SJSA1 (cell line): ENCODE data around the gene CTAGE1. TPM values are rescaled to one million over a fixed set of nuclear protein-coding genes. Genes with fewer than 3 reads are reported as not detected.
"Not testable (repeated sequence)": the region's sequence is repeated elsewhere in the genome, so short reads cannot be mapped to it uniquely, and the experiment has no call there.

Experiments used
- DNase-seq, 2 experiments: peaks; one replicate each; pipeline ENCODE4 v3.0.0-alpha.2; 2015 to 2020; ENCODE audit warnings: low spot score in 2 of 2, low read depth in 1 of 2
- H3K27ac ChIP-seq: fragments of 250-450 bp; sonication (Bioruptor Pico); 2 replicates; pipeline ENCODE4 v1.5.1; 2020; ENCODE audit warnings: mild to moderate bottlenecking, moderate library complexity
- H3K27me3 ChIP-seq: fragments of 250-450 bp; sonication (Bioruptor Pico); replicated peaks from 2 replicates; pipeline ENCODE4 v1.5.1; 2020; ENCODE audit warnings: mild to moderate bottlenecking, moderate library complexity
- H3K36me3 ChIP-seq: fragments of 250-450 bp; sonication (Bioruptor Pico); 2 replicates; pipeline ENCODE4 v1.5.1; 2020; ENCODE audit warnings: mild to moderate bottlenecking
- H3K4me1 ChIP-seq: fragments of 250-450 bp; sonication (Bioruptor Pico); replicated peaks from 2 replicates; pipeline ENCODE4 v1.6.1; 2021; ENCODE audit warnings: mild to moderate bottlenecking
- H3K4me3 ChIP-seq: fragments of 250-450 bp; sonication (Bioruptor Pico); 2 replicates; pipeline ENCODE4 v1.5.1; 2020; ENCODE audit warnings: mild to moderate bottlenecking
- H3K9me3 ChIP-seq: fragments of 250-450 bp; sonication (Bioruptor Pico); replicated peaks from 2 replicates; pipeline ENCODE4 v1.5.1; 2020; ENCODE audit warnings: mild to moderate bottlenecking
- total RNA-seq: library from RNA; depleted of rRNA; stranded (reverse); fragments of >200 nt; shearing (Covaris generic); gene quantifications from 2 replicates; pipeline ENCODE4 v1.2.3, GENCODE V29; 2014; rRNA removed

CTAGE1 gene
- 0.11 TPM in 1 of 2 replicates, not detected in the other for total RNA-seq

GRCh38 chr18:22417496-22418188 lies at the start of gene CTAGE1:
CTAGE1 (minus strand) TSS chr18:22417915; CDS start chr18:22417811, 104 bp downstream.
- Histone ChIP-seq H3K27ac (peak within 1 kb of the TSS; percentile 52), H3K4me3 (no peak within 1 kb of the TSS), H3K4me1 (peaks cover 10% of the 10 kb centered on the region), H3K36me3 (no peaks in the 10 kb centered on the region), H3K9me3 (no peaks in the 10 kb centered on the region), H3K27me3 (no peaks in the 10 kb centered on the region)
- DNase-seq, result peak in 1 of 2 experiments; percentile 37

- H3K9me3 ChIP-seq, result peaks cover 9% of the 10 kb centered on the region
- peak; percentile 87 to 93 for DNase-seq
- H3K4me3 ChIP-seq, result peak overlapping the region; percentile 7; the same call in 1 of the 2 replicates
- H3K4me1 ChIP-seq, result peaks cover 69% of the 10 kb centered on the region
- no peaks in the 10 kb centered on the region for H3K36me3 ChIP-seq
- no peaks in the 10 kb centered on the region for H3K27me3 ChIP-seq
- peak overlapping the region; percentile 100 for H3K27ac ChIP-seq
Observed at GRCh38 chr18:22466608-22467395, 49.1 kb upstream of the CTAGE1 start.

- H3K36me3 ChIP-seq, result no peaks in the 10 kb centered on the region
- H3K4me3 ChIP-seq, result peak overlapping the region; percentile 7; the same call in 1 of the 2 replicates
- peaks cover 9% of the 10 kb centered on the region for H3K9me3 ChIP-seq
- peaks cover 60% of the 10 kb centered on the region for H3K4me1 ChIP-seq
- DNase-seq, result peak; percentile 89 to 95
- peak overlapping the region; percentile 100 for H3K27ac ChIP-seq
- H3K27me3 ChIP-seq, result no peaks in the 10 kb centered on the region
Observed at GRCh38 chr18:22465859-22466457, 48.2 kb upstream of the CTAGE1 start.

GRCh38 chr18:22463076-22463475 lies 45.4 kb upstream of the CTAGE1 start:
- Histone ChIP-seq H3K27ac (no peak overlapping the region), H3K9me3 (peaks cover under 1% of the 10 kb centered on the region), H3K4me3 (no peak overlapping the region), H3K36me3 (no peaks in the 10 kb centered on the region), H3K4me1 (peaks cover 40% of the 10 kb centered on the region), H3K27me3 (no peaks in the 10 kb centered on the region)
- peak in 1 of 2 experiments; percentile 6 for DNase-seq

GRCh38 chr18:22459491-22459890 lies 41.8 kb upstream of the CTAGE1 start:
- H3K4me1 ChIP-seq, result peaks cover 27% of the 10 kb centered on the region
- no peak overlapping the region for H3K4me3 ChIP-seq
- peak in 1 of 2 experiments; percentile 44 for DNase-seq
- no peaks in the 10 kb centered on the region for H3K27me3 ChIP-seq
- H3K36me3 ChIP-seq, result no peaks in the 10 kb centered on the region
- H3K27ac ChIP-seq, result no peak overlapping the region
- H3K9me3 ChIP-seq, result no peaks in the 10 kb centered on the region

GRCh38 chr18:22457524-22457923 lies 39.8 kb upstream of the CTAGE1 start:
- H3K4me1 ChIP-seq, result peaks cover 24% of the 10 kb centered on the region
- no peak for DNase-seq
- no peaks in the 10 kb centered on the region for H3K9me3 ChIP-seq
- H3K4me3 ChIP-seq, result no peak overlapping the region
- no peaks in the 10 kb centered on the region for H3K27me3 ChIP-seq
- H3K36me3 ChIP-seq, result no peaks in the 10 kb centered on the region
- H3K27ac ChIP-seq, result no peak overlapping the region

GRCh38 chr18:22456547-22456946 lies 38.8 kb upstream of the CTAGE1 start:
- H3K9me3 ChIP-seq, result no peaks in the 10 kb centered on the region
- no peak overlapping the region for H3K4me3 ChIP-seq
- peak in 1 of 2 experiments; percentile 9 for DNase-seq
- H3K4me1 ChIP-seq, result peaks cover 24% of the 10 kb centered on the region
- no peaks in the 10 kb centered on the region for H3K36me3 ChIP-seq
- H3K27me3 ChIP-seq, result no peaks in the 10 kb centered on the region
- H3K27ac ChIP-seq, result no peak overlapping the region

- Histone ChIP-seq H3K9me3 (no peaks in the 10 kb centered on the region), H3K27ac (no peak overlapping the region), H3K4me3 (no peak overlapping the region), H3K36me3 (no peaks in the 10 kb centered on the region), H3K27me3 (no peaks in the 10 kb centered on the region), H3K4me1 (peaks cover 24% of the 10 kb centered on the region)
- DNase-seq, result peak in 1 of 2 experiments; percentile 13
Observed at GRCh38 chr18:22456116-22456480, 38.4 kb upstream of the CTAGE1 start.

- no peak for DNase-seq
- Histone ChIP-seq H3K36me3 (no peaks in the 10 kb centered on the region), H3K27ac (no peak overlapping the region), H3K27me3 (no peaks in the 10 kb centered on the region), H3K4me1 (peaks cover 24% of the 10 kb centered on the region), H3K9me3 (no peaks in the 10 kb centered on the region), H3K4me3 (no peak overlapping the region)
Observed at GRCh38 chr18:22455425-22456115, 37.9 kb upstream of the CTAGE1 start.

GRCh38 chr18:22453315-22453714 lies 35.6 kb upstream of the CTAGE1 start:
- Histone ChIP-seq H3K4me3 (no peak overlapping the region), H3K4me1 (peaks cover 15% of the 10 kb centered on the region), H3K9me3 (peaks cover 10% of the 10 kb centered on the region), H3K36me3 (no peaks in the 10 kb centered on the region), H3K27me3 (no peaks in the 10 kb centered on the region), H3K27ac (no peak overlapping the region)
- no peak for DNase-seq

GRCh38 chr18:22452226-22452668 lies 34.5 kb upstream of the CTAGE1 start:
- Histone ChIP-seq H3K4me1 (peaks cover 15% of the 10 kb centered on the region), H3K36me3 (no peaks in the 10 kb centered on the region), H3K4me3 (no peak overlapping the region), H3K9me3 (peaks cover 10% of the 10 kb centered on the region), H3K27me3 (no peaks in the 10 kb centered on the region), H3K27ac (no peak overlapping the region)
- DNase-seq, result no peak

- Histone ChIP-seq H3K4me3 (no peak overlapping the region), H3K36me3 (no peaks in the 10 kb centered on the region), H3K27me3 (no peaks in the 10 kb centered on the region), H3K4me1 (peaks cover 11% of the 10 kb centered on the region), H3K9me3 (peaks cover 10% of the 10 kb centered on the region), H3K27ac (no peak overlapping the region)
- DNase-seq, result no peak
Observed at GRCh38 chr18:22451796-22452195, 34.1 kb upstream of the CTAGE1 start.

GRCh38 chr18:22450766-22451165 lies 33.1 kb upstream of the CTAGE1 start:
- H3K4me3 ChIP-seq, H3K36me3 ChIP-seq, DNase-seq, H3K4me1 ChIP-seq, H3K9me3 ChIP-seq, H3K27ac ChIP-seq, H3K27me3 ChIP-seq: not testable (repeated sequence)
